Forelimb muscle (tissue), 1 donor: Measurements from ENCODE around the gene NDUFC1. TPM values are rescaled to one million over a fixed set of nuclear protein-coding genes. Genes with fewer than 3 reads are reported as not detected.
"Not testable (repeated sequence)": the region's sequence is repeated elsewhere in the genome, so short reads cannot be mapped to it uniquely, and the experiment has no call there.

Experiments
- DNase-seq: peaks from one replicate; pipeline ENCODE4 v3.0.0-alpha.2; 2013; ENCODE audit warnings: low read depth
- polyA plus RNA-seq: library from polyadenylated mRNA; unstranded; fragments of 120-200 nt; gene quantifications from one replicate; pipeline ENCODE4 v1.2.1, GENCODE V29; 2013; ENCODE audit not compliant: insufficient read length

The NDUFC1 gene
- polyA plus RNA-seq, 1 donor: 51.4 TPM

- DNase-seq: no peak
Measured at GRCh38 chr4:139299536-139299935, 2.7 kb downstream of the NDUFC1 start.

- no peak for DNase-seq
Measured at GRCh38 chr4:139297001-139297410, 5.3 kb downstream of the NDUFC1 start.

- DNase-seq: no peak
Measured at GRCh38 chr4:139295942-139296299, 6.4 kb downstream of the NDUFC1 start.

DNA sequence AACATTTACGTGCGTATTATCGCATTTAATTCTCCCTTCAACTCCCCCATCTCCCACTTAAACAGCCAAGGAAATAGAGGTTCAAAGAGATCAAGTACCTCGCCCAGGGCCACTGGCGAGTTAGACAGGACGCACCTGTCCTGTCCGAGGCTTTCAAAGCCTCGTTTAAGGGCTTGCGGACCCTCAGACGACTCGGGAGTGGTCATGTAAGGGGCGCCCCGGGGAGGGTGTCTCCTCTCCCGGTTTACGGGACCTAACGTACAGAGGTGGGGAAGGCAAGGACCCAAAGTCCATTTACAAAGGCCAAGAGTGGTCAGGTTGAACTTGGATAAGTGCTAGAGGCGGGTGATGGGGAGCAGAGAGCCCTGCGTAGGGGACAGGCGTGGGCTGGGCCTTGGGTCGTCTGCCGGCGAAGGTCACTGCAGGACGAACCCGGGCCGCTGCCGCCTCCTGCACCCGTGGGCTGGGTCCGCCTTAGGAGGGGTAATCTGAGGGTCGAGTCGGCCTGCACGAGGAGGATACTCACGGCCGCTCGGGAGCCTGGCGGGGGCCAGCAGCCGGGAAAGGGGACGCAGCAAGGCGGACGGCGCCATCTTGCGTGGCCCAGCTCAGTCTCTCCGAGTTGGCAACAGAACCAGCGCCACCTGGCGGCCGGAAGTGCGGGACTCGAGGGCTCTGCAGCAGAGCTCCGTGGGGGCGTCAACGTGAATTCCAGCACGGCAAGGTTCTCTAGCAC is 6.9 kb downstream of the NDUFC1 start:
- peak; percentile 86 for DNase-seq

- DNase-seq: no peak
Measured at GRCh38 chr4:139286186-139286698, 16.0 kb downstream of the NDUFC1 start.

DNA sequence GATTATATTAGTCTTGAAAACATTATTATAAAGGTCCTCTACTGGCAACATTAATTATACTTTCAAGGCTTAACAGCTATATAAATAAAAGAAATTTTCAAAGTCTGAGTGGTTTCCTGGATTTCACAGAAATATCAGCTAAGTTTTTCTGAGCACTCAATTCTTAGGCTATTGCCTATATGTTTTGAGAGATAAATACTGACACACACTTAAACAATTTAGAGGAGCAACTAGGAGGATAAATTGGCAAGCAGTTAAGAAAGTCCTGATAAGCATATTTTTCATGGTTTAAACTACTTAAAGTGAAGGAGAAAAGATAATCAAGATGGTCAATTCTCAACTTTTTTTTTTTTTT is 19.6 kb downstream of the NDUFC1 start:
- no peak for DNase-seq

DNA sequence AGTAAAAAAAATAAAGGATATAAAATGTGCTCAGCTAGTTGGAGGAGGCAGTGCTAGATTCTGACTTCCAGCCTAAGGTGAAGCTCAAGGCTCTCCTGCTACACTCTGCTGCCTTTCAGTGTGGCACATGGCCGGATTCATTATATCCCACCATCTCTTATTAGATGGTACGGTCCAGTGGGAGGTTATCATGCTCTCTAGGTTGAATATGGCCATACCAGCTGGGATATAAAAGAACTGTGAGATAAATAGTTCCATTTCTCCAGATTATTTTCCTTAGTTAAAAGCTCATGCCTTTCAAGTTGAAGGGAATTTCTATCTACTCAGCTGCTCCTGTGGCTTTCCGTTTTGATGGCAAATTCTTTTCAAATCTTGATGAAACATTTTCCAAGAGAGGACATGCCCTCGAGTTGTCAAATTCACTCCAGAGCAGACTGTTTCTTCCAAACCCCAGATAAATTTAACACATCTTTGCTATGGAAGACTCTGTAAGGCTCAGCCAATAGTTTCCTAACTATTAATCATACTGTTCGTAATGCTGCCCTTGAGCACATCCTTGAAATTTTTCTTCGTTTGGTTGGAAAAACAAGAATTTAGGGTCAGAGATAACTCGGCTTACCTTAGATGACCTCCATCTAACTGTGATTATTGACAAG is 20.1 kb downstream of the NDUFC1 start:
- no peak for DNase-seq

DNA sequence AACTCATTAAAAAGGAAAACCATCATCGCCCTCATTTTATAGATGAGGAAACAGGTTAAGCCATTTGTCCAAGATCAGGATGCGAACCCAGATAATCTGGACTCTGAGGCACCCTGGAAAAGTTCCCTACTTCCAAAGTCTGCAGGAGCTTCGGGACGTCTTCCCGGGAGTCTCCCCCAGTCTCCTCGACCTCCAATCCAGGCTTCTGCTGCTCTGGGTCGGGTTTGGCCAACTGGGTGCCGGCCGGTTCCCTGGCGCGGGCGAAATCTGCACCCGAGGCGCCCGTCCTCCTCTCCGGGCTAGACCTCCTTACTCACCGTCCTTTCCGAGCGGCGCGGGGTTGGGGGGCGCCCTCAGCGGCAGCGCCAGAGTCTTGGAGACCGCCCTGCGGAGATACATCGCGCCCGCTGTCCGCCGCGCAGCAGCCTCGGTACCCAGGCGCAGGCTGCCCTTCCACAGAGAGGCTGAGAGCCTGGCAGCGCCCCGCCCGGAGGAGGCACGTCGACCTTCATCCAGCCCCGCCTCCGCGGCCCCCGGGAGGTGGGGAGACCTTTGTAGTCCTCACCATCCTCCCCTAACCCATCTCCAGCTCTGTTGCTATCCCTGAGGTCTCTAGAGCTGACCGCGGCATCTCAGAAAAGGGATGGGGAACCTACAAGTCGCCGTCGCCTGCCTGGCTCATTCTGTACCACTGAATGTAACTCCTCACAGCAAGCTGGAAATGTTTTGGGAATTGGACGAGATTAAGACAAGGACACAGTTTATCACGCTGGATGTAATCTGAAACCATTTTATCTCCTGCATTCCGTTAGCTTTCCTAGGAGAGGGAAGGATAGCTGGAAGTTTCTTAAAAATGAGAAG is 22.3 kb downstream of the NDUFC1 start, which contains the start of gene MGARP:
TSS of gene MGARP (minus strand) at position 466 of the 861 bp plus-strand sequence. CDS start at position 399, 67 bp downstream.
- no peak for DNase-seq

GRCh38 chr4:139278912-139279759 is 23.1 kb downstream of the NDUFC1 start:
- DNase-seq: no peak

DNA sequence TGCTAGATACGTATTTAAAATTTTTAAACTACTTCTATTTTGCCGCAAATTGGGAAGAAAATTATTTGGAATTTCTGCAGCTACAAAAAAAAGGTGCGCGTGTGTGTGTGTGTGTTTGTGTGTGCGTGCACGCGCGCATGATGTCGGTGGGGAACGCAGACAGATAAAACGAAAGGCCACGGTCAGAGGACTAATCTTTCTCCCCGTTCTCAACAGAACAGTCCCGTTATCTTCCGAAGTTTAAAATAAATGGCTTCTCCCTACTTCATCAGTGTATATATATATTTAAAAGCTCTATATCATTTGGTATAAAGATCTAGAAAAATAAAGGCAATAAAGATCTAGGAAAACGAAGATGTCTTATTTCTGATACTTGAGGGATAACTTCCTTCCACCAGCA is 23.8 kb downstream of the NDUFC1 start:
- DNase-seq: no peak

DNA sequence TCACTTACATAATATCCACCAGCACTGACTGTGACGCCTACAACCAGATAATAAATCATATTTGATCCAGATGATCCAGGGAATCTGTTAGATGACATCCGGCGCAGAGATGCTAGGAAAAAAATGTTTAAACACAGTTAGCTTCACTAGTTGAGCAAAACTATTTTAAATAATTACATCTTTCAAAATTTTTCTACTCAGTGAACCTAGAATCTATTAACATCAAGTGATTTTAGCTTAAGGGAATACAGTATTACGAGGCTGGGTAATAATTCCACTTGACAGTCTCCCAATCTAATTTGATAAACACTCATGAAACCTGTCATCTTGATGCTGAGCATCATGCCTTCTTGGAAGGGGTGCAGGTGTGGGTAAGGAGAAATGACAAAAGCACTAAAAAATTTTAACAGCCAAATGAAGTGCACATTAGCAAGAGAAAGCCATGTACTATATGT is 27.0 kb downstream of the NDUFC1 start:
- no peak for DNase-seq

GRCh38 chr4:139274790-139275189 is 27.5 kb downstream of the NDUFC1 start:
- DNase-seq: no peak

DNA sequence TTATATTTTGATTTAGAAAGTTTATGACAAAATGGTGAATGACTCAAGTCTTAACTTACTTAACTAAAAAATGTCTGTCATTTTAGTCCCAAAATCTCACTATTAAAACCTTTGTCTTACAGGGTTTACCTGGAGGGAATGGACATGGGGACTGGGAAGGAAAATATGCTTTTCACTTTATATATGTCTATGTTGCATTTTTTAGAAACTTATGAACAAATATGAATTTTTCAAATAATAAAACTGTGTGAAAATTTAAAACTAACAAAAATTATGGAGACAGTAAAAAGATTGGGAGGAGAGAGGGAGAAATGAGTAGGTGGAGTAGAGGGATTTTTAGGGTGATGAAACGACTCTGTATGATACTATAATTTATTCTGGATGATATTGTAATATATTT is 28.4 kb downstream of the NDUFC1 start:
- DNase-seq: no peak

- no peak for DNase-seq
Measured at GRCh38 chr4:139267301-139267700, 35.0 kb downstream of the NDUFC1 start.

DNA sequence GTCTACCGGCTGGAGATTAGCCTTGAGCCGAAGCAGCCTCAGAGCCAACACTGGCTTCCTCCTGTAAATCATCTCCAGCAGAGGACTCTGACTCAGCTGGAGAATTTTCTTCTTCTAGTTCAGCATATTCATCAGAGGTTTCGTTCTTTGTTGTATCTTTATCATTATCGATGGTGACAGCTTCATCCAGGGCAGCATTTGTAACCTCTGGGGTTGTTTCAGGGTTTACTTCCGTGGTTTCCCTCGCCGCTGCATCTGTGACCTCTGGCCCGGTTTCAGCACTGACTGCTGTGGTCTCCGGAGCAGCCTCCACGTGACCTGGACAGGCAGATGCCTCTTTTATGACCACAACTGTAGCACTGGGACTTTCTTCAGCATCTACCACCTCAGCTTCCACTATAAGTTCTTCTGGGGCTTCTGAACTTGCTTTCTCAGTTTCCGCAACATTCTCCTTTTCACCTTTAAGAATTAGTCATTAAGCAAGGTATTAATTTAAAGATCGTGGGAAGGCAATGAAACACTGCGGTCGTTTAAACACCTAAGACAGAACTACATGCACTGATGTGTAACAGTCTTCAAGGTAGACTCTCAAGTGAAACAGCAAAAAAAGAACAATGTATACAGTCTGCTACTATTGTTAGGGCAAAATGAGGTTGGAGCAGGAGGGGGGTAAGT is 35.6 kb downstream of the NDUFC1 start:
- DNase-seq: peak; percentile 28

GRCh38 chr4:139266208-139266582 is 36.1 kb downstream of the NDUFC1 start:
- no peak for DNase-seq

DNA sequence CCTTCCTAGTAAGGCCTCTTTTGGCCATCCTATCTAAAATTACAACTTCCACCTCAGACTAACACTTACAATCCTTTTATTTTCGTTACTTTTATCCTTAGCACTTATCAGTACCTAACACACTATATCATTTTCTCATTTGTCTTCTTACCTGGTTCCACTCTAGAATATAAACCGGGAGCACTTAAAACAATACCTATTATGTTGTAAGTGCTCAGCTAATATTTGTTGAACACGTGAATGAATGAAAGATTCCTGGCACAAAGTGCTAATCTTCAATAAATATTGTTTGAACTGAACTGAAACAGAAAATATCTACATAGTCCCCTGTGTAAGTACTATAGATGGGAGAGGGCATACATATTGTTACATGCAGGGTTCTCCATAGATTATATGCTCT is 36.6 kb downstream of the NDUFC1 start:
- DNase-seq: no peak

DNA sequence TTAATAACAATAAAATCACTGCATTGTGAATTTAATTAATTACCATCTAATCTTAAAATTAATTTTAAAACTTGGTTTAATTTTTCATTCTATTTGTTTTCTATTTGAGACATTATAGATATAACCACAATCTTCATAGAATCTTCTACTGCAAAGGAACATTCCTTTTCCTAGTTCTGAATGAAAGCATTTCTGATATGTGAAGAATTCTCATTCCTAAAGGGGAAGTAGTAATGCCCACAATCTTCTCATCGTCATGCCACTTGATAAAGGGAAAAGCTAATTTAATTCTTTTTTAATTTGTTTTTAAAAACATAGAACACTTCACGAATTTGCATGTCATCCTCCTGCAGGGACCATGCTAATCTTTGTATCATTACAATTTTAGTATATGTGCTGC is 45.9 kb downstream of the NDUFC1 start:
- DNase-seq: no peak

GRCh38 chr4:139255581-139255980 is 46.7 kb downstream of the NDUFC1 start:
- DNase-seq: not testable (repeated sequence)

DNA sequence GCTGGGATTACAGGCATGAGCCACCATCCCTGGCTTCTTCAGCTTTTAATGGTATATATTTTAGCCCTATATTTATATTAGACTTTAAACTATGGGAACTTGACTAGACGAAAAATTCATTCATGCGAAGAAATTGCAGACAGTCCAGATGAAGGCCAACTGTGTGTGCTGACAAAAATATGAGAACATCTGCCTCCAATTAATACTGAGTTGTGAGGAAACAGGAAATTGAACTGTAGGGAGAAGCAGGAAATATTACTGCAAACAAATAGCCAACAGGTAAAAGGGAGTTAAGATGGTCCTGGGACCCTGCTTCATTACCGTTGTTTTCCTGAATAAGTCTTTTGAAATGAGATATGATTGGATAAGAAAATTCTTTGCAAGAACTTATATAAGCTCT is 48.6 kb downstream of the NDUFC1 start:
- no peak for DNase-seq

DNA sequence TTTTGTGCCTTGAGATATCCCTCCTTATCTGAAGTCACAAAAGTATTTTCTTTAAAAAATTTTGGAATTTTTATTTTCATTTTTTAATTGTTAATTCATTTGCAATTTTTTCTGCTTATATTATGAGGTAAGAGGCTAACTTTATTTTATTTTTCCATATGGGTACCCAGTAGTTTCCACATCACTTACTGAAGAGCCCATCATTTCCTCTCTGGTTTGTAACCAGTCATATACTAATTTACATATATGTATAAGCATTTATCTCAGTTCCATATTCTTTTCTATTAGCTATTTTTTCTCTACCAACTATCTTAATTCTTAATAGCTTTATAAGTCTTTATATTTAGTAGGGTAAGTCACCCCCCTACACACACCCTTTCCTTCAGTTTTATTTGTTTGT is 49.2 kb downstream of the NDUFC1 start:
- DNase-seq: no peak
